Parathyroid adenoma (tissue), 2 donors: ENCODE data around the gene TXNL4A.

Experiments
- H2AFZ ChIP-seq: fragments of 300-600 bp; sonication (generic); one replicate; pipeline ENCODE4 v1.7.0; 2017; ENCODE audit warnings: antibody characterized with exemption, mild to moderate bottlenecking
- H3K27ac ChIP-seq: fragments of 300-600 bp; sonication (generic); one replicate; pipeline ENCODE4 v1.7.0; 2017
- H3K27me3 ChIP-seq: fragments of 300-600 bp; sonication (generic); one replicate; pipeline ENCODE4 v1.7.0; 2017; ENCODE audit warnings: low read length; ENCODE audit not compliant: control insufficient read depth, insufficient read depth
- H3K36me3 ChIP-seq: fragments of 300-600 bp; sonication (generic); one replicate; pipeline ENCODE4 v1.7.0; 2017; ENCODE audit warnings: low read length; ENCODE audit not compliant: control insufficient read depth, insufficient read depth
- H3K4me1 ChIP-seq: fragments of 300-600 bp; sonication (generic); one replicate; pipeline ENCODE4 v1.7.0; 2017; ENCODE audit warnings: control low read depth
- H3K4me2 ChIP-seq: fragments of 300-600 bp; sonication (generic); one replicate; pipeline ENCODE4 v1.7.0; 2017; ENCODE audit warnings: low read length
- H3K4me3 ChIP-seq: fragments of 300-600 bp; sonication (generic); one replicate; pipeline ENCODE4 v1.7.0; 2017; ENCODE audit warnings: low read depth, low read length
- H3K79me2 ChIP-seq: fragments of 300-600 bp; sonication (generic); one replicate; pipeline ENCODE4 v1.7.0; 2017; ENCODE audit warnings: control low read depth
- H3K9ac ChIP-seq: fragments of 300-600 bp; sonication (generic); one replicate; pipeline ENCODE4 v1.7.0; 2017; ENCODE audit warnings: mild to moderate bottlenecking
- H3K9me3 ChIP-seq: fragments of 300-600 bp; sonication (generic); one replicate; pipeline ENCODE4 v1.7.0; 2017; ENCODE audit warnings: low read length; ENCODE audit not compliant: control insufficient read depth
- CTCF ChIP-seq: fragments of 300-600 bp; sonication (generic); IDR thresholded peaks from one replicate; pipeline ENCODE4 v1.7.0; 2017; ENCODE audit warnings: antibody characterized with exemption, mild to moderate bottlenecking
- donor health status: primary hyperparathyroidism.

TXNL4A gene

GRCh38 chr18:80009661-80010550 is 21.5 kb upstream of the TXNL4A start:
- H3K9me3 ChIP-seq = no peaks in the 10 kb centered on the region
- no peak for TF ChIP-seq CTCF
- H3K27ac ChIP-seq = no peak overlapping the region

GRCh38 chr18:80006724-80007123 is 18.4 kb upstream of the TXNL4A start:
- Histone ChIP-seq H3K4me1 (no peaks in the 10 kb centered on the region), H3K4me2 (no peak overlapping the region), H3K27ac (no peak overlapping the region), H3K79me2 (no peaks in the 10 kb centered on the region), H3K27me3 (no peaks in the 10 kb centered on the region), H3K36me3 (no peaks in the 10 kb centered on the region), H3K9me3 (no peaks in the 10 kb centered on the region), H3K9ac (no peak overlapping the region), H3K4me3 (no peak overlapping the region), H2AFZ (no peak overlapping the region)
- no peak for TF ChIP-seq CTCF

More at GRCh38 chr18:80009661-80010550, 21.5 kb upstream of the TXNL4A start:
- Histone ChIP-seq H3K9ac (no peak overlapping the region), H3K79me2 (no peaks in the 10 kb centered on the region), H3K27me3 (no peaks in the 10 kb centered on the region), H3K4me3 (no peak overlapping the region), H3K4me2 (no peak overlapping the region), H2AFZ (no peak overlapping the region), H3K36me3 (no peaks in the 10 kb centered on the region), H3K4me1 (no peaks in the 10 kb centered on the region)

- H3K4me1 ChIP-seq = no peaks in the 10 kb centered on the region
- no peak overlapping the region for H3K4me3 ChIP-seq
- no peak overlapping the region for H2AFZ ChIP-seq
- no peaks in the 10 kb centered on the region for H3K27me3 ChIP-seq
- no peaks in the 10 kb centered on the region for H3K79me2 ChIP-seq
- H3K36me3 ChIP-seq = no peaks in the 10 kb centered on the region
- TF ChIP-seq CTCF = no peak
- H3K4me2 ChIP-seq = no peak overlapping the region
- no peak overlapping the region for H3K27ac ChIP-seq
- no peaks in the 10 kb centered on the region for H3K9me3 ChIP-seq
- H3K9ac ChIP-seq = no peak overlapping the region
These were observed 16.4 kb upstream of the TXNL4A start for GRCh38 chr18:80004600-80005342.

GRCh38 chr18:80002468-80002867 is 14.1 kb upstream of the TXNL4A start:
- no peaks in the 10 kb centered on the region for H3K4me1 ChIP-seq
- no peak overlapping the region for H3K4me3 ChIP-seq
- H3K4me2 ChIP-seq = no peak overlapping the region
- H3K9ac ChIP-seq = no peak overlapping the region
- TF ChIP-seq CTCF = no peak
- H3K79me2 ChIP-seq = no peaks in the 10 kb centered on the region
- H3K27ac ChIP-seq = no peak overlapping the region
- no peaks in the 10 kb centered on the region for H3K27me3 ChIP-seq
- no peaks in the 10 kb centered on the region for H3K9me3 ChIP-seq
- no peak overlapping the region for H2AFZ ChIP-seq
- no peaks in the 10 kb centered on the region for H3K36me3 ChIP-seq
